IMR-90 (cell line): Measurements from ENCODE around the gene CIROP. TPM values are rescaled to one million over a fixed set of nuclear protein-coding genes. Genes with fewer than 3 reads are reported as not detected.

Source experiments
- ATAC-seq: fragments of 200-7000 bp; cut with Tn5 transposase; 2 replicates; pipeline ENCODE4 v1.9.1; 2020; ENCODE audit warnings: low read depth, mild to moderate bottlenecking, moderate library complexity
- BruUV-seq: library from RNA; stranded (reverse); fragments of 400-500 nt; replicated peaks from 2 replicates; lab custom pipeline; 2021; lab: Mats Ljungman, UMichigan
- CTCF ChIA-PET: fragments of 300-600 bp; formaldehyde crosslinking; extraction: SDS; loops from one replicate; lab custom pipeline; 2021; ENCODE audit warnings: antibody characterized with exemption; lab: Yijun Ruan, JAX
- POLR2A ChIA-PET: fragments of 300-600 bp; sonication (Branson Sonifier 250); formaldehyde crosslinking; loops from one replicate; lab custom pipeline; 2022; ENCODE audit warnings: antibody characterized with exemption; ENCODE audit not compliant: unreplicated experiment; lab: Charles Lee
- DNase-seq: peaks from one replicate; pipeline ENCODE4 v3.0.0; 2013
- H2AFZ ChIP-seq: replicated peaks from 2 replicates; pipeline ENCODE3; 2013; ENCODE audit warnings: low read length, mild to moderate bottlenecking; ENCODE audit not compliant: poor library complexity
- H2AK5ac ChIP-seq: 2 replicates; pipeline ENCODE4 v1.6.1; 2013; ENCODE audit warnings: low read depth, low read length, inconsistent platforms
- H2AK9ac ChIP-seq: replicated peaks from 2 replicates; pipeline ENCODE3; 2013; ENCODE audit warnings: mild to moderate bottlenecking, low read depth, low read length, moderate library complexity; ENCODE audit not compliant: poor library complexity
- H2BK120ac ChIP-seq: 2 replicates; pipeline ENCODE4 v1.6.1; 2013; ENCODE audit warnings: low read depth, low read length, inconsistent platforms
- H2BK15ac ChIP-seq: 3 replicates; pipeline ENCODE4 v1.6.1; 2013; ENCODE audit warnings: low read depth, low read length, inconsistent platforms
- H2BK20ac ChIP-seq: 2 replicates; pipeline ENCODE4 v1.6.1; 2013; ENCODE audit warnings: low read depth, mild to moderate bottlenecking, inconsistent platforms, low read length, moderate library complexity
- H2BK5ac ChIP-seq: 2 replicates; pipeline ENCODE4 v1.6.1; 2013; ENCODE audit warnings: mild to moderate bottlenecking, low read depth, low read length, inconsistent platforms; ENCODE audit not compliant: poor library complexity, severe bottlenecking
- H3K14ac ChIP-seq: replicated peaks from 2 replicates; pipeline ENCODE4 v1.6.1; 2013; ENCODE audit warnings: low read depth, low read length, inconsistent platforms
- H3K18ac ChIP-seq: 2 replicates; pipeline ENCODE4 v1.6.1; 2013; ENCODE audit warnings: low read depth, low read length, control low read depth
- H3K23ac ChIP-seq: 2 replicates; pipeline ENCODE4 v1.6.1; 2013; ENCODE audit warnings: low read depth, low read length, inconsistent platforms
- H3K27ac ChIP-seq: 2 replicates; pipeline ENCODE4 v1.5.1; 2013; ENCODE audit warnings: mild to moderate bottlenecking, control low read depth, low read length; ENCODE audit not compliant: insufficient read depth
- H3K27me3 ChIP-seq: 2 replicates; pipeline ENCODE4 v1.6.1; 2013; ENCODE audit warnings: low read length; ENCODE audit not compliant: control insufficient read depth, insufficient read depth
- H3K36me3 ChIP-seq: 2 replicates; pipeline ENCODE4 v1.6.1; 2013; ENCODE audit warnings: low read length, mixed read lengths; ENCODE audit not compliant: control insufficient read depth, insufficient read depth
- H3K4ac ChIP-seq: 2 replicates; pipeline ENCODE4 v1.6.1; 2013; ENCODE audit warnings: low read depth, low read length, inconsistent platforms
- H3K4me1 ChIP-seq: 2 replicates; pipeline ENCODE4 v1.6.1; 2013; ENCODE audit warnings: low read length, mixed read lengths; ENCODE audit not compliant: control insufficient read depth, insufficient read depth
- H3K4me2 ChIP-seq: 2 replicates; pipeline ENCODE4 v1.6.1; 2013; ENCODE audit warnings: low read depth, mild to moderate bottlenecking, control low read depth, low read length, moderate library complexity
- H3K4me3 ChIP-seq: 2 replicates; pipeline ENCODE4 v1.5.1; 2013; ENCODE audit warnings: low read depth, mild to moderate bottlenecking, control low read depth, low read length, moderate library complexity; ENCODE audit not compliant: insufficient read depth
- H3K56ac ChIP-seq: 2 replicates; pipeline ENCODE4 v1.6.1; 2013; ENCODE audit warnings: low read length, inconsistent platforms; ENCODE audit not compliant: insufficient read depth; ENCODE audit errors: extremely low read depth
- H3K79me1 ChIP-seq, 2 experiments: 2 replicates each; pipeline ENCODE4 v1.6.1; 2013; ENCODE audit warnings: low read length in 2 of 2, inconsistent platforms in 1 of 2, low read depth in 1 of 2
- H3K9ac ChIP-seq: 2 replicates; pipeline ENCODE4 v1.6.1; 2013; ENCODE audit warnings: low read depth, low read length, control low read depth
- H3K9me1 ChIP-seq: 2 replicates; pipeline ENCODE4 v1.6.1; 2013; ENCODE audit warnings: low read length, inconsistent platforms; ENCODE audit not compliant: insufficient read depth
- H3K9me3 ChIP-seq: 2 replicates; pipeline ENCODE4 v1.6.1; 2013; ENCODE audit warnings: low read length; ENCODE audit not compliant: control insufficient read depth, insufficient read depth
- H4K20me1 ChIP-seq: 2 replicates; pipeline ENCODE4 v1.6.1; 2013; ENCODE audit warnings: low read length, inconsistent platforms; ENCODE audit not compliant: insufficient read depth
- H4K5ac ChIP-seq: 2 replicates; pipeline ENCODE4 v1.6.1; 2013; ENCODE audit warnings: mild to moderate bottlenecking, low read depth, low read length, control low read depth
- H4K8ac ChIP-seq, 2 experiments: 2 replicates each; pipeline ENCODE4 v1.6.1; 2013; ENCODE audit warnings: low read depth in 2 of 2, low read length in 2 of 2, control low read depth in 1 of 2, inconsistent platforms in 1 of 2
- H4K91ac ChIP-seq: 2 replicates; pipeline ENCODE4 v1.6.1; 2013; ENCODE audit warnings: low read depth, low read length, inconsistent platforms; ENCODE audit not compliant: insufficient read depth
- BHLHE40 ChIP-seq: fragments of 150-350 bp; IDR thresholded peaks from 2 replicates; pipeline ENCODE4 v1.6.1; 2016; ENCODE audit warnings: mild to moderate bottlenecking, low read depth, low read length
- CEBPB ChIP-seq: IDR thresholded peaks from 2 replicates; pipeline ENCODE4 v1.6.1; 2012; ENCODE audit warnings: low read depth, low read length, improper control_type of control experiment
- CHD1 ChIP-seq: IDR thresholded peaks from 2 replicates; pipeline ENCODE4 v1.6.1; 2012; ENCODE audit warnings: low read depth, low read length, improper control_type of control experiment
- CTCF ChIP-seq: conservative IDR thresholded peaks from 2 replicates; pipeline ENCODE4 v1.5.1; 2012; ENCODE audit warnings: mild to moderate bottlenecking, low read depth, low read length, improper control_type of control experiment
- FOS ChIP-seq: fragments of 150-350 bp; IDR thresholded peaks from 2 replicates; pipeline ENCODE4 v1.6.1; 2016; ENCODE audit warnings: low read depth, low read length
- MAFK ChIP-seq: IDR thresholded peaks from 2 replicates; pipeline ENCODE4 v1.6.1; 2012; ENCODE audit warnings: low read depth, low read length, improper control_type of control experiment
- MAZ ChIP-seq: IDR thresholded peaks from 2 replicates; pipeline ENCODE4 v1.6.1; 2012; ENCODE audit warnings: low read depth, mild to moderate bottlenecking, low read length, improper control_type of control experiment, moderate library complexity, borderline replicate concordance
- MXI1 ChIP-seq: IDR thresholded peaks from 2 replicates; pipeline ENCODE4 v1.6.1; 2012; ENCODE audit warnings: low read depth, mild to moderate bottlenecking, low read length, moderate library complexity, borderline replicate concordance
- NFE2L2 ChIP-seq: fragments of 150-350 bp; IDR thresholded peaks from 2 replicates; pipeline ENCODE4 v1.6.1; 2016; ENCODE audit warnings: low read depth, mild to moderate bottlenecking, low read length
- POLR2A ChIP-seq: IDR thresholded peaks from 2 replicates; pipeline ENCODE4 v1.6.1; 2012; ENCODE audit warnings: mild to moderate bottlenecking, low read depth, low read length
- RAD21 ChIP-seq: IDR thresholded peaks from 2 replicates; pipeline ENCODE4 v1.6.1; 2012; ENCODE audit warnings: low read length, improper control_type of control experiment
- RCOR1 ChIP-seq: IDR thresholded peaks from 2 replicates; pipeline ENCODE4 v1.6.1; 2012; ENCODE audit warnings: mild to moderate bottlenecking, low read length, improper control_type of control experiment; ENCODE audit not compliant: insufficient replicate concordance
- RFX5 ChIP-seq: IDR thresholded peaks from 2 replicates; pipeline ENCODE4 v1.8.0; 2012; ENCODE audit warnings: low read depth, mild to moderate bottlenecking, low read length, moderate library complexity
- SMC3 ChIP-seq: fragments of 150-350 bp; IDR thresholded peaks from 2 replicates; pipeline ENCODE4 v1.6.1; 2016; ENCODE audit warnings: low read depth, mild to moderate bottlenecking, antibody characterized with exemption, low read length, moderate library complexity
- WGBS, 2 experiments: methylation state at CpG; one replicate each; pipeline versions ENCODE4 v1.1.5 to v1.1.7; 2013; ENCODE audit warnings: missing lambda C conversion rate in 2 of 2; ENCODE audit not compliant: insufficient read length in 1 of 2; ENCODE audit errors: extremely low coverage in 2 of 2; 5-methylcytosine and 5-hydroxymethylcytosine counted together
- dilution Hi-C: fragments of 300-500 bp; cut with HindIII; formaldehyde crosslinking; loops from one replicate; pipeline ENCODE4 v1.14.3; 2018; ENCODE audit warnings: low sequenced_read_pairs; ENCODE audit not compliant: unreplicated experiment
- in situ Hi-C: fragments of 300-500 bp; cut with MboI; formaldehyde crosslinking; loops from 3 replicates; pipeline ENCODE4 v1.14.3; 2019; ENCODE audit warnings: low sequenced_read_pairs, inconsistent platforms, mixed read lengths
- intact Hi-C: fragments of 100-400 bp; cut with micrococcal nuclease; formaldehyde crosslinking; loops from 2 replicates; pipeline ENCODE4 v1.10.0; 2022
- polyA plus RNA-seq, 3 experiments: library from polyadenylated mRNA; depleted of rRNA; stranded (reverse); fragments of >200 nt; gene quantifications; 2 replicates each; pipeline ENCODE4 v1.2.3, GENCODE V29; 2012; ENCODE audit warnings: low replicate concordance in 1 of 3
- total RNA-seq: library from RNA; depleted of rRNA; stranded (reverse); fragments of >200 nt; gene quantifications from 2 replicates; pipeline ENCODE4 v1.2.3, GENCODE V29; 2012

CIROP gene
- total and polyA plus RNA-seq, 2 of the 4 experiments (the other 2 are of a cell fraction), result 0.31 to 0.36 TPM

GRCh38 chr14:23056956-23057756, 47.6 kb downstream of the CIROP start, which contains the start of gene CDH24:
CDH24 (minus strand) TSS chr14:23057520; CDS start chr14:23055733, 1,787 bp downstream.
- Histone ChIP-seq H3K27ac (peak within 1 kb of the TSS; percentile 70), H2AK9ac (peak within 1 kb of the TSS; percentile 95), H3K4me2 (peak within 1 kb of the TSS; percentile 87), H3K9me1 (peaks cover under 1% of the 10 kb centered on the region; the same call in 1 of the 2 replicates), H4K5ac (no peak within 1 kb of the TSS), H2BK5ac (peak within 1 kb of the TSS; percentile 41), H4K20me1 (peaks cover 14% of the 10 kb centered on the region), H2BK20ac (no peak within 1 kb of the TSS), H3K36me3 (peaks cover 32% of the 10 kb centered on the region), H3K9ac (peak within 1 kb of the TSS; percentile 73), H3K79me1 (peaks cover 0 to 38% of the 10 kb centered on the region in 2 experiments; a peak in 3 of 4 replicates), H4K91ac (0 out of 2 replicates have a peak within 1 kb of the TSS, but pooled peaks have one; percentile 25), H3K9me3 (no peaks in the 10 kb centered on the region), H3K18ac (no peak within 1 kb of the TSS), H3K4ac (peak within 1 kb of the TSS; percentile 85), H4K8ac (no peak within 1 kb of the TSS; a peak in 1 of 4 replicates), H2AK5ac (peak within 1 kb of the TSS; percentile 78), H3K56ac (peak within 1 kb of the TSS; percentile 22; the same call in 1 of the 2 replicates), H2BK15ac (no peak within 1 kb of the TSS), H2AFZ (peak within 1 kb of the TSS; percentile 89), H3K4me1 (peaks cover 12% of the 10 kb centered on the region), H3K27me3 (no peaks in the 10 kb centered on the region), H3K4me3 (peak within 1 kb of the TSS; percentile 62), H3K23ac (peak within 1 kb of the TSS; percentile 75), H3K14ac (peak within 1 kb of the TSS; percentile 68; the same call in 1 of the 2 replicates), H2BK120ac (no peak within 1 kb of the TSS)
- intact Hi-C loops, result loop anchor here (1.0 to 2.0 kb wide), 3 partner anchors 52 to 500 kb away; no protein-coding TSS in a partner anchor
- dilution Hi-C loops, result no loop called here
- ChIA-PET CTCF (interaction anchor here (0.6 to 2.2 kb wide), 14 partner anchors 10 to 112 kb away, joined by 3 to 17 read pairs (median 4); partner anchors contain the start of genes ACIN1, C14orf119 and PSMB11), POLR2A (interaction anchor here (0.6 kb wide), 1 partner anchor 62 kb away, joined by 11 read pairs; no protein-coding TSS in a partner anchor)
- ATAC-seq, result peak; percentile 78
- BruUV-seq, result no TSS peak
- in situ Hi-C loops, result no loop called here
- DNase-seq, result peak; percentile 57
- WGBS, 2 experiments, result 13% methylated on average over 13 of the region's 73 CpGs; no CpG with 5 or more reads in 1 of the 2 experiments
- TF ChIP-seq CHD1 (no peak), RAD21 (no peak), RCOR1 (no peak), CEBPB (no peak), FOS (no peak), MXI1 (peak; percentile 47; the same call in 1 of the 2 replicates), MAFK (no peak), NFE2L2 (no peak), MAZ (peak; percentile 69; the same call in 1 of the 2 replicates), RFX5 (no peak), POLR2A (0 out of 2 replicates have a peak, but pooled peaks have one; percentile 16), BHLHE40 (no peak), SMC3 (no peak), CTCF (no peak)
